ENCODE results near the gene TRIO.

Gene TRIO

DNA sequence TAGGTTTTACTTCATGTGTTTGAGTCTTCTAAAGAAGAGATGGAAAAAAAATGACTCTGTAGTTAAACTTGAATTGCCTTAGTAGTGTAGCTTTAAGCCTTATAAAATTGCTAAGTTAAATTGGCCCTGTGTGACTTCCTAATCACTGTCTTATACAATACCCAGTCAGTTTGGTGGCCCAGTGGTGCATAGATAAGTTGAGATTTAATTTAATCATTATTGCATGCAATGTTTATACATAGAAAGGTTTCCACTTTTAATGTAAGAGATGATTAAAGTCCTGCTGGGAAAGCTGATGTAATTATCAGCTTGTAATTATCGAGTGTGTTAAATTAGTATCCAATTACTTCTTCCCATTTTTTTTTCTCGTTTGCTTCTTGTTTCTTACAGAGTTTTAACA, 187.1 kb downstream of the TRIO start:
- TF ChIP-seq, protein P1, sequence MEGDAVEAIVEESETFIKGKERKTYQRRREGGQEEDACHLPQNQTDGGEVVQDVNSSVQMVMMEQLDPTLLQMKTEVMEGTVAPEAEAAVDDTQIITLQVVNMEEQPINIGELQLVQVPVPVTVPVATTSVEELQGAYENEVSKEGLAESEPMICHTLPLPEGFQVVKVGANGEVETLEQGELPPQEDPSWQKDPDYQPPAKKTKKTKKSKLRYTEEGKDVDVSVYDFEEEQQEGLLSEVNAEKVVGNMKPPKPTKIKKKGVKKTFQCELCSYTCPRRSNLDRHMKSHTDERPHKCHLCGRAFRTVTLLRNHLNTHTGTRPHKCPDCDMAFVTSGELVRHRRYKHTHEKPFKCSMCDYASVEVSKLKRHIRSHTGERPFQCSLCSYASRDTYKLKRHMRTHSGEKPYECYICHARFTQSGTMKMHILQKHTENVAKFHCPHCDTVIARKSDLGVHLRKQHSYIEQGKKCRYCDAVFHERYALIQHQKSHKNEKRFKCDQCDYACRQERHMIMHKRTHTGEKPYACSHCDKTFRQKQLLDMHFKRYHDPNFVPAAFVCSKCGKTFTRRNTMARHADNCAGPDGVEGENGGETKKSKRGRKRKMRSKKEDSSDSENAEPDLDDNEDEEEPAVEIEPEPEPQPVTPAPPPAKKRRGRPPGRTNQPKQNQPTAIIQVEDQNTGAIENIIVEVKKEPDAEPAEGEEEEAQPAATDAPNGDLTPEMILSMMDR (IDR thresholded peaks at IDR 0.05; ENCODE audit: insufficient read depth, missing control alignments): no peak
- DNase-seq (ENCODE audit: insufficient read length, low spot score) (no peak), FAIRE-seq (no peak)

DNA sequence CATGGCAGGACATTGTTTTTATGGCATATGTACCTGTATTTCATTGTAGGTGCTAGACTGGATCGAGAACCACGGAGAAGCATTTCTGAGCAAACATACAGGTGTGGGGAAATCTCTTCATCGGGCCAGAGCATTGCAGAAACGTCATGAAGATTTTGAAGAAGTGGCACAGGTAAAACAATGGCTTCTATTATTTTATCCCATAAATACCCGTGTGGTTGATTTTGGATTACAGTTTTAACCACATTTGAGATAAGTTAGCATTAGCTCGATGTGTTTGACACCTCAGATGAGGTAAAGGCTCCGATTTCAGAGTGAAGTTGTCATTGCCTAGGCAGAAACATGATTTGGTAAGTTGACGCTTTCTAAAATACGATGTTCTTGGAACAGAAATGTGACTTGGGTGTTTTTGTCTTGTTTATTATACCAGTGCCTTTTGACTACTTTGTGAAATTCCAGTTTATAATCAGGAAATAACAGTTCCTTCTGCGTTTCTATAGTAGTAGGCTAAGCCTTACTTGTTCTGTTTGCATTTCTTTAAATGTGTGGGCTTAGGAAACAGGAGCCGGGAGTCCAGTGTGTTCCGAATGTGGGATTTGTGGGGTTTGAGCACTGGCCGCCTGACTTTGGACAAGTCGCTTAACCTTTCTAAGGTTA, 187.7 kb downstream of the TRIO start:
- TF ChIP-seq, protein P1 (IDR thresholded peaks at IDR 0.05; ENCODE audit: insufficient read depth, missing control alignments): no peak
- no peak for FAIRE-seq
- DNase-seq (ENCODE audit: insufficient read length, low spot score): no peak

DNA sequence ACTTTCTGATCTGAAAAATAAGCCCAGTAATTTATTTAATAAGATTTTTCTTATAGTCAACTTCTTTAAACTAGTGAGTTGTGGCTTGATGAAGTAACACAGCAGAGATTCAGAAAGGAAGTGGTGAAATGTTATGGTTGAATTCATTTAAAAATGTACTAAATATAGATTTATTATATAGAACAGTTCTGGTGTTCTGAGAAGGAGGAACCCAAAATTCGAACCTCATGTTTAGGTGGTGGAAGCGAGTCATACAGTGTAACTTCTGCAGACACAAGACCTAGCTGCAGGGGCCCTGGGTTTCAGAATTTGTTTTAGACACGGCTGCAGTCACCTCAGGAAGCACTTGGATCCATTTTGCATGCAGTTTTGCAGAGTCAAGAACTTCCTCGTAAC, 188.2 kb downstream of the TRIO start:
- TF ChIP-seq, protein P1 (IDR thresholded peaks at IDR 0.05; ENCODE audit: insufficient read depth, missing control alignments): no peak
- FAIRE-seq (no peak), DNase-seq (ENCODE audit: insufficient read length, low spot score) (no peak)

DNA sequence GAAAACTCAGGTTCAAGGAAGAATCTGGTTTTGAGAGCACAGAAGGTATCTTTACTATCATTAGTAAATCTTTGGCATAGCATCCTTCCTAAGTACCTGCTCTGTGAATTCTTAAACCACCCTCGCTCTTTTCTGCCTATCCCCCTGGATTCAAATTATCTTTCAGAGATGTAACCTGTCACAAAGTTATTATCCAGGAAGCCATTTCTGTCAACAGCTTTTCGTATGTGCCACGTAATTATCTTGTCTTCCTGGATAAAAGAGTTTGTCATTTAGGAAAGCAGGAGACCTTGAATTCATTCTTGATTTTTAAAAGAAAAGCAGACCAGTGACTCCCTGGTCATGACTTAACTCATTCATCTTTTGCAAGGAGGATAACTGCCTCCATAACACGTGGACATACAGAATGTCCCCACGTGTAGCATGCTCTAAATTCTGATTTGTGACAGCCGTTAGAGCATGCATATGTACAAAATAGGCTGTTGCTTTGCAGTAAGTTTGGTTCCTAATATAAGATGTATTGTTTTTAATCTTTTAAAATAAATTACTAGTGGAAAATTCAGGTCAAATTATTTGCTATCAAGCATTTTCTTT, 189.0 kb downstream of the TRIO start:
- FAIRE-seq (no peak), DNase-seq (ENCODE audit: insufficient read length, low spot score) (no peak)
- TF ChIP-seq, protein P1 (IDR thresholded peaks at IDR 0.05; ENCODE audit: insufficient read depth, missing control alignments): no peak

DNA sequence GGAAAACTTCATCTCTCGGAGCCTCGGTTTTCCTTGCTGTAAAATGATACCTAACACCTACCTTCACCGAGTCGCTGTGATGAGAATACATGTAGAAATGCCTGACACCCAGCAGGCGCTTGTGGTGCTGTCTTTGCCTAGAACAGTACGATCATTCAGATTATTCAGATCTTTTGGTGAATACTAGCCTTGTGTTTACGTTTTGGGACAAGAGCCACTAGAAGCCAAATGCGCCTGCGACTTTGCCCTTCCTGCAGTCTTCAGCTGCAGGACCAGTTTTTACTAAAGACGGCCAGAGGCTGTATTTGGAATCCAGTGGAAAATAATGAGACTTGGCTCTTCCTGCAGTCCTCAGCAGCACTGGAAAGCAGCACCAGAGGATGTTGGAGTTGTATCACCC, 189.6 kb downstream of the TRIO start:
- TF ChIP-seq, protein P1 (IDR thresholded peaks at IDR 0.05; ENCODE audit: insufficient read depth, missing control alignments): no peak
- FAIRE-seq (no peak), DNase-seq (ENCODE audit: insufficient read length, low spot score) (no peak)

DNA sequence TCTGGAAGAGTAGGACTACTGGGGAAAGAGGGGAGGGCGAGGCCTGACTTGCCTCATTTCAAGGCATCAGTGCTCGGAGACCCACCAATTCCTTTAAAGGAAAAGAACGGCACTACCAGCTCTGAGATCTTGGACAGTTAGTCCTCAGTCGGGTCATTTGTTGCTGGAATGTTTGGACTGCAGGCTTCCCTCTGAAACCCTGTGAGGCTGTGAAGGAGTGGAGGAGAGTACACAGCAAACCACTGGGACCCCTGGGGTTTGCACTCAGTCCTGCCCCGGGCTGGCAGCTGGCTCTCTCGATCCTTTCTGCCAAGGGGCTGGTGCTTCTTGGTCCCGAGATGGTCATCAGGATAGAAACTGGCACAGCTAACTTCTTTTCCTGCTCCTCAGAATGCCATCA, 194.5 kb downstream of the TRIO start:
- FAIRE-seq: no peak
- TF ChIP-seq, protein P1 (IDR thresholded peaks at IDR 0.05; ENCODE audit: insufficient read depth, missing control alignments): no peak

DNA sequence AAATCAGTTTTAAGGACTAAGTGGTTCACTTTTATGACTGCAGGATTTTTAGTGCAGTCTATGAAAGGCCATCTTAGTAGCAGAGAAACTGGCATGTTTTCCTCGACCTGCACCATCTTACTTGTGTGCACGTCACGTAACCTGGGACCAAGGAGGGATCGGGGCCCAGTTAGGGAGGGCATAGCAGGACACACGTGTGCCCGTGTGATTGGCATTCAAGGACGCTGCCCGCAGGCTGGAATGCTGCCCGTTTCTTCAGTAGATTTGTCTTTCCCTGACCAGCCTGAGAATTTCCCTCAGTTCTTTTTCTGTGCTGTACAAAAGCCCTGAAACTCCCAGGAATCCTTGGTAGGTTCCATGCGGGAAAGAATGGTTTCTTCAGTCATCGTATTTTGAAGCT, 196.3 kb downstream of the TRIO start:
- FAIRE-seq (no peak), DNase-seq (ENCODE audit: insufficient read length, low spot score) (no peak)
- TF ChIP-seq, protein P1 (IDR thresholded peaks at IDR 0.05; ENCODE audit: insufficient read depth, missing control alignments): no peak

More for the DNA sequence above, 194.5 kb downstream of the TRIO start:
- DNase-seq (ENCODE audit: insufficient read length, low spot score): no peak

Measured in D721Med (cell line).